Thyroid gland (tissue), 4 donors: ENCODE measurements around the gene TELO2. TPM values are rescaled to one million over a fixed set of nuclear protein-coding genes. Genes with fewer than 3 reads are reported as not detected.

Experiments used
- DNase-seq, 2 donors: peaks; one replicate each; pipeline ENCODE4 v3.0.0-alpha.2; 2019
- H3K27ac ChIP-seq, 3 donors: fragments of 200-600 bp; sonication (generic); 1 replicate in 2 of 3; 2 replicates in 1 of 3; pipeline ENCODE4 v1.5.1; 2016 to 2019; ENCODE audit warnings: mild to moderate bottlenecking in 1 of 3, moderate library complexity in 1 of 3
- H3K27me3 ChIP-seq: fragments of 200-600 bp; sonication (generic); one replicate; pipeline ENCODE4 v1.5.1; 2019
- H3K36me3 ChIP-seq, 2 donors: fragments of 200-600 bp; sonication (generic); one replicate each; pipeline ENCODE4 v1.5.1; 2016 to 2019
- H3K4me1 ChIP-seq, 2 donors: fragments of 200-600 bp; sonication (generic); one replicate each; pipeline ENCODE4 v1.5.1; 2017 to 2019
- H3K4me3 ChIP-seq, 3 donors: fragments of 200-600 bp; sonication (generic); replicated peaks in 1 of 3; 1 replicate in 2 of 3; 2 replicates in 1 of 3; pipeline ENCODE4 v1.5.1; 2016; ENCODE audit warnings: mild to moderate bottlenecking in 1 of 3
- H3K9me3 ChIP-seq: fragments of 200-600 bp; sonication (generic); one replicate; pipeline ENCODE4 v1.5.1; 2017
- CTCF ChIP-seq, 6 experiments: fragments of 200-600 bp in 3 of 6; fragments of 450-650 bp in 3 of 6; sonication (generic) in 3 of 6; IDR thresholded peaks; one replicate each; pipeline ENCODE4 v1.5.1; 2016 to 2019; ENCODE audit warnings: antibody characterized with exemption in 6 of 6, mild to moderate bottlenecking in 2 of 6, inconsistent platforms in 1 of 6, moderate library complexity in 1 of 6
- POLR2A ChIP-seq, 2 donors: fragments of 450-650 bp; IDR thresholded peaks; one replicate each; pipeline ENCODE4 v1.6.1; 2017; ENCODE audit warnings: antibody characterized with exemption in 2 of 2, mild to moderate bottlenecking in 2 of 2, moderate library complexity in 1 of 2
- WGBS, 2 donors: methylation state at CpG; one replicate each; pipeline ENCODE4 v1.1.5; 2017; 5-methylcytosine and 5-hydroxymethylcytosine counted together
- intact Hi-C: fragments of 100-400 bp; cut with DNase I; formaldehyde crosslinking; loops from one replicate; pipeline ENCODE4 v1.15.1; 2023
- total RNA-seq, 4 donors: library from RNA; depleted of rRNA; stranded (reverse); fragments of >200 nt; gene quantifications; one replicate each; pipeline ENCODE4 v1.2.3, GENCODE V29; 2016

TELO2 gene
- total RNA-seq, 4 donors from 2014 or later, result 12.5 to 19.4 (median 12.8) TPM

GRCh38 chr16:1449201-1449788 lies 43.9 kb upstream of the TELO2 start:
- intact Hi-C loops, result no loop called here
- TF ChIP-seq POLR2A (IDR thresholded peaks at IDR 0.05) (no peak), CTCF (IDR thresholded peaks at IDR 0.05) (no peak)
- Histone ChIP-seq H3K9me3 (no peaks in the 10 kb centered on the region), H3K36me3 (peaks cover 49 to 66% of the 10 kb centered on the region in 2 donors), H3K27ac (no peak overlapping the region), H3K4me3 (no peak overlapping the region), H3K4me1 (no peaks in the 10 kb centered on the region), H3K27me3 (no peaks in the 10 kb centered on the region)
- 97 to 98% methylated on average over 18 to 21 of the region's 25 CpGs for WGBS, 2 donors
- no peak for DNase-seq

- Histone ChIP-seq H3K4me1 (no peaks in the 10 kb centered on the region), H3K27me3 (no peaks in the 10 kb centered on the region), H3K9me3 (no peaks in the 10 kb centered on the region), H3K27ac (no peak overlapping the region), H3K4me3 (no peak overlapping the region), H3K36me3 (peaks cover 56 to 75% of the 10 kb centered on the region in 2 donors)
- 91 to 94% methylated on average over 13 to 26 of the region's 29 CpGs for WGBS, 2 donors
- TF ChIP-seq CTCF (IDR thresholded peaks at IDR 0.05) (no peak), POLR2A (IDR thresholded peaks at IDR 0.05) (no peak)
- intact Hi-C loops, result no loop called here
- DNase-seq, result no peak
These were observed 42.9 kb upstream of the TELO2 start for GRCh38 chr16:1450218-1450617.

DNA sequence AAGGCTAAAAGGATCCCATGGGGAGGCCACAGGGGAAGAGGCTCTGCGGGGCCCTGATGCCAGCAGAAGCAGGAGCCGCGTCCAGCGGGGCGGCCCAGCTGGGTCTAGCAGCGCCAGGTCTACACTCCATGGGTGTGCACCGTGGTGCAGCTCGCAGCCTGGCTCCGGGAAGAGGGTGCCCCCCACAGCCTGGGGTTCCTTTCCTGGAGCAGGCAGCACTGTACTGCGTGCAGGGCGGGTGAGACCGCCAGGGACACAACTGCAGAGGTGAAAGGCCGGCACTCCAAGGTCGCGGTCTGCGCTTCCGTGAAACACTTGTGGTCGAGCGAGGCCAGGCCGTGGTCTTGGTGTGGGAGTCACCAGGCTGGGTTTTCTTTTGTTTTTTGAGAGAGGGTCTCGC lies 42.3 kb upstream of the TELO2 start:
- Histone ChIP-seq H3K9me3 (no peaks in the 10 kb centered on the region), H3K4me3 (no peak overlapping the region), H3K36me3 (peaks cover 61 to 77% of the 10 kb centered on the region in 2 donors), H3K27me3 (no peaks in the 10 kb centered on the region), H3K4me1 (no peaks in the 10 kb centered on the region), H3K27ac (no peak overlapping the region)
- intact Hi-C loops, result no loop called here
- DNase-seq, result no peak
- TF ChIP-seq CTCF (IDR thresholded peaks at IDR 0.05) (no peak), POLR2A (IDR thresholded peaks at IDR 0.05) (no peak)
- WGBS, 2 donors, result 96% methylated on average over 21 of the region's 21 CpGs; no CpG with 5 or more reads in 1 of the 2 donors

GRCh38 chr16:1451702-1452392 lies 41.3 kb upstream of the TELO2 start:
- H3K4me3 ChIP-seq, result no peak overlapping the region
- peaks cover 57 to 73% of the 10 kb centered on the region in 2 donors for H3K36me3 ChIP-seq
- TF ChIP-seq CTCF (IDR thresholded peaks at IDR 0.05) (no peak), POLR2A (IDR thresholded peaks at IDR 0.05) (no peak)
- no peaks in the 10 kb centered on the region for H3K9me3 ChIP-seq
- WGBS, 2 donors, result 91 to 94% methylated on average over 17 to 29 of the region's 34 CpGs
- no peaks in the 10 kb centered on the region for H3K4me1 ChIP-seq
- no peaks in the 10 kb centered on the region for H3K27me3 ChIP-seq
- no peak overlapping the region for H3K27ac ChIP-seq
- no peak for DNase-seq
- intact Hi-C loops, result no loop called here

- WGBS, 2 donors, result 96 to 100% methylated on average over 4 to 7 of the region's 20 CpGs
- Histone ChIP-seq H3K4me1 (no peaks in the 10 kb centered on the region), H3K36me3 (peaks cover 53 to 71% of the 10 kb centered on the region in 2 donors), H3K4me3 (no peak overlapping the region), H3K27ac (no peak overlapping the region), H3K27me3 (no peaks in the 10 kb centered on the region), H3K9me3 (no peaks in the 10 kb centered on the region)
- TF ChIP-seq CTCF (IDR thresholded peaks at IDR 0.05), result no peak
- no peak for TF ChIP-seq POLR2A (IDR thresholded peaks at IDR 0.05)
- intact Hi-C loops, result no loop called here
- no peak for DNase-seq
These were observed 40.6 kb upstream of the TELO2 start for GRCh38 chr16:1452530-1452929.
